ENCODE data around the gene IMMP1L.

The IMMP1L gene

DNA sequence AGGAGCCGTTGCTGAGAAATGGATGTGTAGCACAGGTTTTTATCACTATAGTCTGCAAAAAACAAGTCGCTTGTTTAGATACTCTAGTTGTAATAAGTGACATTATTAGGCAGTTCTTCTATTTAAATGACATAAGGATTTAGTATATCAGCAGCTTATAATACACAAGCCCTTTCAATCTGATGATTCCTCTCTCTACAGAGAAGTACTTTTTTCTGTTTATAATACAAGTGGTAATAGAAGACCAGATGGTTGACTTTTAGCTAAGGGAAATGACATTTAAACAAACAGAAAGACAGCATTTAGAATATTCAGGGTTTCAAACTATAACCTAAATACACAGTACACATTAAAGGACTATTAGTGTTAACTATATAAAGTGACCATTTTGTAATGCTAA is 60.4 kb downstream of the IMMP1L start:
- no peak for DNase-seq (ENCODE audit: low read depth)
- TF ChIP-seq, protein P1, sequence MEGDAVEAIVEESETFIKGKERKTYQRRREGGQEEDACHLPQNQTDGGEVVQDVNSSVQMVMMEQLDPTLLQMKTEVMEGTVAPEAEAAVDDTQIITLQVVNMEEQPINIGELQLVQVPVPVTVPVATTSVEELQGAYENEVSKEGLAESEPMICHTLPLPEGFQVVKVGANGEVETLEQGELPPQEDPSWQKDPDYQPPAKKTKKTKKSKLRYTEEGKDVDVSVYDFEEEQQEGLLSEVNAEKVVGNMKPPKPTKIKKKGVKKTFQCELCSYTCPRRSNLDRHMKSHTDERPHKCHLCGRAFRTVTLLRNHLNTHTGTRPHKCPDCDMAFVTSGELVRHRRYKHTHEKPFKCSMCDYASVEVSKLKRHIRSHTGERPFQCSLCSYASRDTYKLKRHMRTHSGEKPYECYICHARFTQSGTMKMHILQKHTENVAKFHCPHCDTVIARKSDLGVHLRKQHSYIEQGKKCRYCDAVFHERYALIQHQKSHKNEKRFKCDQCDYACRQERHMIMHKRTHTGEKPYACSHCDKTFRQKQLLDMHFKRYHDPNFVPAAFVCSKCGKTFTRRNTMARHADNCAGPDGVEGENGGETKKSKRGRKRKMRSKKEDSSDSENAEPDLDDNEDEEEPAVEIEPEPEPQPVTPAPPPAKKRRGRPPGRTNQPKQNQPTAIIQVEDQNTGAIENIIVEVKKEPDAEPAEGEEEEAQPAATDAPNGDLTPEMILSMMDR (IDR thresholded peaks at IDR 0.05; ENCODE audit: insufficient read depth, low read depth, low read length, missing control alignments), result no peak
- H3K4me3 ChIP-seq (ENCODE audit: low read depth, low read length), result no peak overlapping the region

DNA sequence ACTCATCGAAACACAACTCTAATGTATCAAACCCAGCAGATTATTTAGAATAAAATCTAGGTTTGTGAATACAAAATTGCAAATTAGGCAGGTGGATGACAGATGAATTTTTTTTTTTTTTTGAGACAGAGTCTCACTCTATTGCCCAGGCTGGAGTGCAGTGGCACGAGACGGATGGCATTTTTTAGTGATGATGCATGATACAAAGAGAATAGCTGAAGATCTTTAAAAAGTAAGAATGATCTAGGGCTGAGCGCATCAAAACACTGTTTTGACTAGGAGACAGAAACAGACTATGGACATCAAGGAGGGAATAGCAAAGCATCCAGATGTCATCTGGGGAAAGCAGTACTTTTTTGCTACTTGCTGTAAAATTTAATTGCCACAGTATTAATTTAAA is 63.8 kb downstream of the IMMP1L start:
- TF ChIP-seq, protein P1 (IDR thresholded peaks at IDR 0.05; ENCODE audit: insufficient read depth, low read depth, low read length, missing control alignments), result no peak
- H3K4me3 ChIP-seq (ENCODE audit: low read depth, low read length), result no peak overlapping the region
- DNase-seq (ENCODE audit: low read depth), result no peak

DNA sequence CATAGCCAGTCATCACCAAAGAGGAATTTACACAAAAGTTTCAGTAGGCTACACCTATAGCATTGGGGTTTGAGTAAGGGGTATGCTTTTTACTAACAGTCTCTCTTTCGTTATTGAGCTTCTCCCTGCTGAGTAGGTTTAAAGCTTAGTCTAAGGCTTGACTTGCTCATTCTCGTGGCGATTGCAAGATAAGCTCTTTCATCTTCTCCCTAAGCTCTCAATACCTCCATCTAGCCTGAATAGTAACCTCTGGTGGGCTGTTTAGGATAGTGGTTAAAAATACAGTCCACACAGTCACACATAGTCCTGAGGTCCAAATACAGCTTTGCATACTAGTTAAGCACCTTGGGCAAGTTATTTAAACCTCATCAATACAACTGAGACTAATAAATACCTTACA is 65.6 kb downstream of the IMMP1L start:
- H3K4me3 ChIP-seq (ENCODE audit: low read depth, low read length), result no peak overlapping the region
- no peak for DNase-seq (ENCODE audit: low read depth)
- TF ChIP-seq, protein P1 (IDR thresholded peaks at IDR 0.05; ENCODE audit: insufficient read depth, low read depth, low read length, missing control alignments), result no peak

DNA sequence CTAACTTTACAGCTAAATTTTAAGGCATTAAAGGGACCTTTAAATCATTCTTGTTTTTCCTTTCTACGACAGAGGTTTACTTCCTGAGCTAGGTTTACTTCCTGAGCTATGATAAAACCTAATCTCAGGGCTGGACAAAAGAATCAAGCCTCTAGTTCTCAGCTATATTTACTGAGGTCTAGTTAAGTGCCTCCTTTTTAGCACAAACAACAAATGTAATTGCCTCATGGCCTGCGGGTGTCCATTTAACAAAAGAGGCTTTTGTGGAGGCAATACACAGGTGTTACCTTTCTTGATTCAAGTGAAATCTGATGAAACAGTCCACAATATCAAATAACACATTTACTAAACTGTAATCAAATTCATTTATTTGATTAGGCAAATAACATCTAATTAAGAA is 67.3 kb downstream of the IMMP1L start:
- no peak for DNase-seq (ENCODE audit: low read depth)
- TF ChIP-seq, protein P1 (IDR thresholded peaks at IDR 0.05; ENCODE audit: insufficient read depth, low read depth, low read length, missing control alignments), result no peak
- no peak overlapping the region for H3K4me3 ChIP-seq (ENCODE audit: low read depth, low read length)

DNA sequence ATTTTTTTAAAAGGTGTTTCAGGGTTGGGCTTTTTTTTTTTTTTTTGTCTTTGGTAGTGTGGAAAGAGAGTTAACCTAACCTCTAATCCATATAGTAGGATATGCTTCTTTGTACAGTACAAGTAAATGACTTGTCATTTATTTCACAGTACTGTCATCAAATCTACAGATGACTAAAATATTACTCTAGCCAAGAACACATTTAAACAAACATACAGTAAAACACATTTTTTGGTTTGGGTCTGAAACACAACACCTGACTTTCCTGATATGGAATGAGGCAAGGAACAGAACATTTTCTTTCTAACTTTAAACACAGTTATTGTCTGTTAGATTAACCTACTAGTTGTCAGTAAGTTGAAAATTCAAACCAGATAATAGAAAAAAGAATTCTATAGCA is 68.1 kb downstream of the IMMP1L start:
- DNase-seq (ENCODE audit: low read depth), result no peak
- no peak overlapping the region for H3K4me3 ChIP-seq (ENCODE audit: low read depth, low read length)
- TF ChIP-seq, protein P1 (IDR thresholded peaks at IDR 0.05; ENCODE audit: insufficient read depth, low read depth, low read length, missing control alignments), result no peak

DNA sequence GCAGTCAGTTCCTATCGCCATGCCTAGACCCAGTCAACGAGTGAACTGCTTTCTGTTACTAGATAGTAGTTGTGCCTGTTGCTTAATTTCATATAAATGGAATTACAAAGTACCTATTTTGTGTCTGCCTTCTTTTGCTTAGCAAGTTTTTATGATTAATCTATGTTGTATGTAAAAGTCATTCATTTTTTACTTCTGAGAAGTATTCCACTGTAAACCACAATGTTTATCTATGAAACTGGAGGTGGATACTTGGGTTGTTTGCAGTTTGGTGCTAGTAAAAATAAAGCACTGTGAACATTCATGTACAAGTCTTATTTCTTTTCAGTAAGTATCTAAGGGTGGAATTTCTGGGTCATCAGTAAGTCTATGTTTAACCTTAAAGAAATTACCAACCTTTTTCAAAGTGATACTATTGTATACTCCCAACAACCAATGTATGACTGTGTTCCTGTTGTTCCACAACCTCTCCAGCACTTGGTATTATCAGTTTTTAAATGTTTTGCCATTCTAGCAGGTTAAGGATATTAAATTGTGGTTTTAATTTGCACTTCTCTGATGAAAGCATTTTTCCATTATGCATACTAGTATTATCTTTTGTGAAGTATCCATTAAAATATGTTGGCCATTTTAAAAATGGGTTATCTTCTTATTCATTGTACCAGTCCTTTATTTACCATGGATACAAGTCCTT is 71.5 kb downstream of the IMMP1L start:
- H3K4me3 ChIP-seq (ENCODE audit: low read depth, low read length), result no peak overlapping the region
- DNase-seq (ENCODE audit: low read depth), result no peak
- TF ChIP-seq, protein P1 (IDR thresholded peaks at IDR 0.05; ENCODE audit: insufficient read depth, low read depth, low read length, missing control alignments), result no peak

DNA sequence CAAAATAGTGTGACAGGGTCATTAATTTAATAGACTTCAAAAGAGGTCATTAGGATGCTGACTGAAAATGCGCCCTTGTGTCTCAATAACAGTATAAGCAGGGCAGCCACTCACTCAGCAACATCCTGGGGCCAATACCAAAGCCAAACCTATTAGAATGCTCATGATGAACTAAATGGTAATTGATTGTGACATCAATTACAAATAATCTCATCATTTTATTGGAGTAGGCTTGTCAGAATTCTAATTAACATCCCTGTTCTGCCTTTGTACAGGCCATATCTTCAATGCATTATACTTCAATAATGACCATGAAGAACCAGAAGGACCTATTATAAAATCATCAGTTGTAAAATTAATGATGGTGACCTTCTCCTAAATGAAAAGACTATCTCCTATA is 75.6 kb downstream of the IMMP1L start:
- TF ChIP-seq, protein P1 (IDR thresholded peaks at IDR 0.05; ENCODE audit: insufficient read depth, low read depth, low read length, missing control alignments), result no peak
- no peak for DNase-seq (ENCODE audit: low read depth)
- no peak overlapping the region for H3K4me3 ChIP-seq (ENCODE audit: low read depth, low read length)

Data from GM12865 (cell line).